ENCODE measurements around the gene GNGT2.

- no peak for TF ChIP-seq ZNF704 (tag by site-specific recombination; IDR thresholded peaks at IDR 0.05)
- TF ChIP-seq ZNF18 (tag by site-specific recombination; IDR thresholded peaks at IDR 0.05) = no peak
- TF ChIP-seq PRDM10 (tag by site-specific recombination; IDR thresholded peaks at IDR 0.05) = no peak
- TF ChIP-seq ZNF138 (tag by site-specific recombination; IDR thresholded peaks at IDR 0.05; ENCODE audit: borderline replicate concordance) = no peak
- TF ChIP-seq, protein P1, sequence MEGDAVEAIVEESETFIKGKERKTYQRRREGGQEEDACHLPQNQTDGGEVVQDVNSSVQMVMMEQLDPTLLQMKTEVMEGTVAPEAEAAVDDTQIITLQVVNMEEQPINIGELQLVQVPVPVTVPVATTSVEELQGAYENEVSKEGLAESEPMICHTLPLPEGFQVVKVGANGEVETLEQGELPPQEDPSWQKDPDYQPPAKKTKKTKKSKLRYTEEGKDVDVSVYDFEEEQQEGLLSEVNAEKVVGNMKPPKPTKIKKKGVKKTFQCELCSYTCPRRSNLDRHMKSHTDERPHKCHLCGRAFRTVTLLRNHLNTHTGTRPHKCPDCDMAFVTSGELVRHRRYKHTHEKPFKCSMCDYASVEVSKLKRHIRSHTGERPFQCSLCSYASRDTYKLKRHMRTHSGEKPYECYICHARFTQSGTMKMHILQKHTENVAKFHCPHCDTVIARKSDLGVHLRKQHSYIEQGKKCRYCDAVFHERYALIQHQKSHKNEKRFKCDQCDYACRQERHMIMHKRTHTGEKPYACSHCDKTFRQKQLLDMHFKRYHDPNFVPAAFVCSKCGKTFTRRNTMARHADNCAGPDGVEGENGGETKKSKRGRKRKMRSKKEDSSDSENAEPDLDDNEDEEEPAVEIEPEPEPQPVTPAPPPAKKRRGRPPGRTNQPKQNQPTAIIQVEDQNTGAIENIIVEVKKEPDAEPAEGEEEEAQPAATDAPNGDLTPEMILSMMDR (tag by site-specific recombination; IDR thresholded peaks at IDR 0.05) = no peak
- no peak for TF ChIP-seq ZNF629 (tag by site-specific recombination; IDR thresholded peaks at IDR 0.05)
- no peak for TF ChIP-seq ZNF621 (tag by site-specific recombination; IDR thresholded peaks at IDR 0.05)
- TF ChIP-seq ZNF404 (tag by site-specific recombination; IDR thresholded peaks at IDR 0.05) = no peak
- TF ChIP-seq ZNF394 (tag by site-specific recombination; IDR thresholded peaks at IDR 0.05; ENCODE audit: borderline replicate concordance) = no peak
- no peak for TF ChIP-seq ZNF274 (IDR thresholded peaks at IDR 0.05; ENCODE audit: low read length)
- no peak for TF ChIP-seq ZNF274 (tag by site-specific recombination; IDR thresholded peaks at IDR 0.05; ENCODE audit: borderline replicate concordance)
Observed at GRCh38 chr17:49170216-49170615, 40.2 kb downstream of the GNGT2 start.

All from HEK293 (cell line).